ENCODE data around the gene CATSPERB.
"Not testable (repeated sequence)": the region's sequence is repeated elsewhere in the genome, so short reads cannot be mapped to it uniquely, and the experiment has no call there.

Gene CATSPERB

GRCh38 chr14:91573894-91574837 is 157.7 kb downstream of the CATSPERB start:
- no peak for FAIRE-seq

- FAIRE-seq: no peak
These were observed 158.4 kb downstream of the CATSPERB start for GRCh38 chr14:91573528-91573893.

GRCh38 chr14:91570021-91570420 is 161.9 kb downstream of the CATSPERB start:
- FAIRE-seq: no peak

GRCh38 chr14:91569301-91569700 is 162.6 kb downstream of the CATSPERB start:
- FAIRE-seq: no peak

- FAIRE-seq: no peak
These were observed 163.3 kb downstream of the CATSPERB start for GRCh38 chr14:91568626-91569025.

- not testable (repeated sequence) for FAIRE-seq
These were observed 164.1 kb downstream of the CATSPERB start for GRCh38 chr14:91567827-91568226.

GRCh38 chr14:91555531-91555930 is 176.4 kb downstream of the CATSPERB start:
- no peak for FAIRE-seq

GRCh38 chr14:91554535-91555332 is 177.2 kb downstream of the CATSPERB start:
- no peak for FAIRE-seq

GRCh38 chr14:91548108-91548507 is 183.8 kb downstream of the CATSPERB start:
- no peak for FAIRE-seq

GRCh38 chr14:91545946-91546716 is 185.8 kb downstream of the CATSPERB start:
- no peak for FAIRE-seq

- no peak for FAIRE-seq
These were observed 186.7 kb downstream of the CATSPERB start for GRCh38 chr14:91545204-91545603.

GRCh38 chr14:91536327-91536726 is 195.6 kb downstream of the CATSPERB start:
- FAIRE-seq: no peak

- FAIRE-seq: not testable (repeated sequence)
These were observed 197.8 kb downstream of the CATSPERB start for GRCh38 chr14:91534059-91534458.

- FAIRE-seq: no peak
These were observed 198.3 kb downstream of the CATSPERB start for GRCh38 chr14:91533623-91534022.
